Activated CD4-positive, alpha-beta memory T cell treated with anti-CD3 and anti-CD28 coated beads for 36 hours (primary cell): Measurements from ENCODE around the gene TMEM270. TPM values are rescaled to one million over a fixed set of nuclear protein-coding genes. Genes with fewer than 3 reads are reported as not detected.
"Not testable (repeated sequence)": the region's sequence is repeated elsewhere in the genome, so short reads cannot be mapped to it uniquely, and the experiment has no call there.

Source experiments
- CTCF ChIA-PET: fragments of 350-600 bp; sonication (Branson Sonifier 250); formaldehyde crosslinking; loops from one replicate; lab custom pipeline; 2021; ENCODE audit warnings: antibody characterized with exemption, inconsistent platforms; lab: Charles Lee
- POLR2A ChIA-PET: fragments of 350-600 bp; sonication (Branson Sonifier 250); formaldehyde crosslinking; loops from one replicate; lab custom pipeline; 2021; ENCODE audit warnings: antibody characterized with exemption; lab: Charles Lee
- DNase-seq: peaks from one replicate; pipeline ENCODE4 v3.0.0-alpha.2; 2020
- H3K27ac Mint-ChIP-seq: one replicate; pipeline ENCODE4 v1.8.0; 2021; ENCODE audit warnings: mixed read lengths
- H3K27me3 Mint-ChIP-seq: one replicate; pipeline ENCODE4 v1.8.0; 2021; ENCODE audit warnings: mixed read lengths
- H3K36me3 Mint-ChIP-seq: one replicate; pipeline ENCODE4 v1.8.0; 2021; ENCODE audit warnings: mixed read lengths
- H3K4me1 Mint-ChIP-seq: one replicate; pipeline ENCODE4 v1.8.0; 2021; ENCODE audit warnings: low read depth, mixed read lengths
- H3K4me3 Mint-ChIP-seq: one replicate; pipeline ENCODE4 v1.8.0; 2021; ENCODE audit warnings: mild to moderate bottlenecking, mixed read lengths
- H3K9me3 Mint-ChIP-seq: one replicate; pipeline ENCODE4 v1.8.0; 2021; ENCODE audit warnings: mixed read lengths
- intact Hi-C: fragments of 100-400 bp; cut with micrococcal nuclease; formaldehyde crosslinking; loops from one replicate; pipeline ENCODE4 v1.15.1; 2023
- total RNA-seq, 2 experiments: library from RNA; stranded (reverse); gene quantifications; one replicate each; pipeline ENCODE4 v1.2.3, GENCODE V29; 2021

Gene TMEM270
- total RNA-seq, 2 experiments from 2014 or later, result not detected

DNA sequence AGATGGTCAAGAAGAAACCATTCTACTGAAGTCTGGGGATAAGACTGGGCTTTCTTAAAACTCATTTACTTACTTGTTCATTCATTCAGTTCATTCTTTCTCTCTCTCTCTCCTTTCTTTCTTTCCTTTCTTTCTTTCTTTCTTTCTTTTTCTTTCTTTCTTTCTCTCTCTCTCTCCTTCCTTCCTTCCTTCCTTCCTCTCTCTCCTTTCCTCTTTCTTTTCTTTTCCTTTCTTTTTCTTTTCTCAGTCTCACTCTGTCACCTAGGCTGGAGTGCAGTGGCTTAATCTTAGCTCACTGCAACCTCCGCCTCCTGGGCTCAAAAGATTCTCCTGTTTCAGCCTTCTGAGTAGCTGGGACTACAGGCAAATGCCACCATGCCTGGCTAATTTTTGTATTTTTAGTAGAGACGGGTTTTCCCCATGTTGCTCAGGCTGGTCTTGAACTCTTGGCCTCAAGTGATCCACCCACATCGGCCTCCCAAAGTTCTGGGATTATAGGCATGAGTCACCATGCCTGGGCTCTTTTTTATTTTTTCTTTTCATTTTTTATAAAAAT is 24.0 kb downstream of the TMEM270 start:
- H3K36me3 Mint-ChIP-seq, H3K4me3 Mint-ChIP-seq, intact Hi-C loops, H3K27ac Mint-ChIP-seq, H3K9me3 Mint-ChIP-seq, CTCF ChIA-PET, H3K4me1 Mint-ChIP-seq, DNase-seq, POLR2A ChIA-PET: not testable (repeated sequence)
- peaks cover 16% of the 10 kb centered on the region for H3K27me3 Mint-ChIP-seq

DNA sequence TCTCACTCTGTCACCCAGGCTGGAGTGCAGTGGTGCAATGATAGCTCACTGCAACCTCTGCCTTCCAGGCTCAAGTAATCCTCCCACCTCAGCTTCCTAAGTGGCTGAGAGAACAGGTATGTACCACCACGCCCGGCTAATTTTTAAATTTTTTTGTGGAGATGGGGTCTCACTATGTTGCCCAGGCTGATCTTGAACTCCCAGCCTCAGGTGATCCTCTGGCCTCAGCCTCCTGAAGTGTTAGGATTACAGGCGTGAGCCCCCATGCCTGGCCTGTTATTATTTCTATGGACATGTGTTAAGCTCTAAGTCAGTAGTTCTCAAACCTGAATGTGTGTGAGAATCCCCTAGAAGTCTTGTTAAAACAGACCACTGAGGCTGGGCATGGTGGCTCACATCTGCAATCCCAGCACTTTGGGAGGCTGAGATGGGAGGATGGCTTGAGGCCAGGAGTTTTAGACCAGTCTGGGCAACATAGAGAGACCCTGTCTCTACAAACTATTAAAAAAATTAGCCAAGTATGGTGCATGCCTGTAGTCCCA is 24.5 kb downstream of the TMEM270 start:
- ChIA-PET POLR2A (no interaction called here), CTCF (no interaction called here)
- H3K36me3 Mint-ChIP-seq, result no peaks in the 10 kb centered on the region
- no peaks in the 10 kb centered on the region for H3K9me3 Mint-ChIP-seq
- no peak for DNase-seq
- peaks cover 14% of the 10 kb centered on the region for H3K27me3 Mint-ChIP-seq
- intact Hi-C loops, result no loop called here
- H3K27ac Mint-ChIP-seq, result no peak overlapping the region
- no peak overlapping the region for H3K4me3 Mint-ChIP-seq
- peaks cover 6% of the 10 kb centered on the region for H3K4me1 Mint-ChIP-seq

DNA sequence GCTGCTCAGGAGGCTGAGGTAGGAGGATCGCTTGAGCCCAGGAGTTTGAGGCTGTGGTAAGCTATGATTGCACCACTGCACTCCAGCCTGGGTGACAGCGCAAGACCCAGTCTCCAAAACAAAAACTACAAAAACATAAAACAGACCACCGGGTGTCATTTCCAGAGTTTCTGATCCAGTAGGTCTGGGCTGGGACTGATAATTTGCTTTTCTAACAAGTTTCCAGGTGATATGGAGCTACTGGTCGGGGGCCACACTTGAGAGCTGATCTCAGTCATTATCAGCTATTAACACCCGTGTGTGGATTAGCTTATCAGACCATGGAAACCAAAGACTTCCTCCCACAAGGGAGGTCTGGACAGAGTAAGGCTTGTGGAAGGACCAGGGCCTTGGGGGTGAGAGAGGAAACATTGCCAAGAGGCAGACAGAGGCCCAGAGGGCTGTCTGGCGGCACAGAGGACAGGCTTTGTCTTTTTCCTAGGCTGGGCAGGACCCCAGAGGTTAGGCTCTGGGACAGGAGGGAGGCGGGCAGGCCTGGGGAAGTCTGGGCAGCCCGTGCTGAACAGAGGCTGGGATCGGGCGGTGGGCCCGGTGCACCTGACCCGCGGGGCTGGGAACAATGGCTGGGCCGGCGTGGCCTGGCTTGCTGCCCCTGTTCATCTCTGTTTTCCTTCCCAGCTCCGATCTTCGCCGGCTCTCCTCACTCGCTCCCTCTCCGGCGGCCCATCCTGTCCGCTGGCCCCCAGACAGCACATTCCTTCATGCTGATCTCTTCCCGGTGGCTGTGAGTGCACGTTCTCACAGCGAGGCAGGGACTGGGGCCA is 25.2 kb downstream of the TMEM270 start:
- H3K36me3 Mint-ChIP-seq, result no peaks in the 10 kb centered on the region
- H3K9me3 Mint-ChIP-seq, result no peaks in the 10 kb centered on the region
- peaks cover 14% of the 10 kb centered on the region for H3K27me3 Mint-ChIP-seq
- ChIA-PET CTCF (no interaction called here), POLR2A (no interaction called here)
- H3K27ac Mint-ChIP-seq, result no peak overlapping the region
- intact Hi-C loops, result no loop called here
- H3K4me1 Mint-ChIP-seq, result peaks cover 7% of the 10 kb centered on the region
- no peak overlapping the region for H3K4me3 Mint-ChIP-seq
- no peak for DNase-seq

DNA sequence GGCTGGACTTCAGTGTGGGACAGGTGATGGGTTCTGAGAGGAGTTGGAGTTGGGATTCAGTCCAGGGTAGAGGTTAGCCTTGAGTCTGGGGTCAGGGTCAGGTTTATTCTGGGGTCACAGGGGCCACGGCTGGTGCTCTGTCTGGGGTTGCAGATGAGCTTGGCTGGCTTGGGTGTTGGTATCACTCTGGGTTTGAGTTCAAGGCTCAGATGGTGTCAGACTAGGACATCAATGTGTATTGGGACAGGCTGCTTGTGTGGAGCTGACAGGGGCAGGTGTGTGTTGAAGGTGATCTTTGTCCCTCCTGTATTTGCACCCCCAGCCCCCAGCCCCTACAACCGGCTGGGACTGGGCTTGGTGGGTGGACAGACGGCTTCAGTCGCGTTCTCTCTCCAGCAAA is 26.8 kb downstream of the TMEM270 start:
- CTCF ChIA-PET, result no interaction called here
- POLR2A ChIA-PET, result no interaction called here
- peaks cover 14% of the 10 kb centered on the region for H3K27me3 Mint-ChIP-seq
- no peaks in the 10 kb centered on the region for H3K36me3 Mint-ChIP-seq
- no peak overlapping the region for H3K4me3 Mint-ChIP-seq
- no peak overlapping the region for H3K27ac Mint-ChIP-seq
- H3K9me3 Mint-ChIP-seq, result no peaks in the 10 kb centered on the region
- intact Hi-C loops, result no loop called here
- DNase-seq, result no peak
- H3K4me1 Mint-ChIP-seq, result peaks cover 7% of the 10 kb centered on the region

DNA sequence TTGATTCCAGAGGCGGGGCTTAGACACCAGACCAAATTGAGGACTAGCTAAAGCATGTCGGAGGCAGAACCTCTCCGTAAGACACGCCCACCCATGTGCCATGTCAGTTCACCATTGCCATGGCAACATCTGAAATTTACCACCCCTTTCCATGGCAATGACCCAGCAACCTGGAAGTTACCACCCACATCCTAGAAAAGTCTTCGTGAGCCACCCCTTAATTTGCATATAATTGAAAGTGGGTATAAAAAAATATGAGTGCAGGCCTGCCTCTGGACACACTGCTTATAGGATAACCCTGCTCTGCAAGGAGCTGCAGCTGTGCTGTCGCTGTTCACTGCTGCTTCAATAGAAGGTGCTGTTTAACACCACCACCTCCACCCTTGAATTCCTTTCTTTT is 28.0 kb downstream of the TMEM270 start:
- CTCF ChIA-PET, result no interaction called here
- no peaks in the 10 kb centered on the region for H3K9me3 Mint-ChIP-seq
- H3K4me3 Mint-ChIP-seq, result no peak overlapping the region
- H3K27ac Mint-ChIP-seq, result no peak overlapping the region
- no peaks in the 10 kb centered on the region for H3K36me3 Mint-ChIP-seq
- no peak for DNase-seq
- H3K27me3 Mint-ChIP-seq, result peaks cover 14% of the 10 kb centered on the region
- POLR2A ChIA-PET, result no interaction called here
- peaks cover 7% of the 10 kb centered on the region for H3K4me1 Mint-ChIP-seq
- intact Hi-C loops, result no loop called here

DNA sequence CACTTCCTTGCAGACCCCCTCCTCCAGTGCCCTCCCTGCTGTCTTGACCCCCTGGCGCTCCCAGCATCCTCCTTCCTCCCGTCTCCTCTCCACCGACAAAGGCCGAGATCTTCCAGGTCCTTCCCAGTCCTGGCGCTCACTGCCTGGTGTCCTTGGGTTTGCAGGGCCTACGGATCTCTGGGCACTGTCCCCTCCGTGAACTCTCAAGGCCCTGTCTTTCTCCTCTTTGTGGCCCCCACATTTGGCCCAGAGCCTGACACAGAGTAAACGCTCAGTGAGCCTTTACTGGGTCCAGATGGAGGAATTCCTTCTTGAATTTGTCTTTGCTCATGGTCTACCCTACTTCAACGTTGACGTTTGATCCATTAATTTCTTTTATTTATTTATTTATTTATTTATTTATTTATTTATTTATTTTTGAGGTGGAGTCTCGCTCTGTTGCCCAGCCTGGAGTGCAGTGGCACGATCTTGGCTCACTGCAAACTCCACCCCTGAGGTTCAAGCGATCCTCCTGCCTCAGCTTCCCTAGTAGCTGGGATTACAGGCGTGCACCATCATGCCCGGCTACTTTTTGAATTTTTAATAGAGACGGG is 29.7 kb downstream of the TMEM270 start:
- no peak overlapping the region for H3K4me3 Mint-ChIP-seq
- no peak for DNase-seq
- H3K9me3 Mint-ChIP-seq, result no peaks in the 10 kb centered on the region
- ChIA-PET CTCF (no interaction called here), POLR2A (no interaction called here)
- H3K4me1 Mint-ChIP-seq, result peaks cover 7% of the 10 kb centered on the region
- intact Hi-C loops, result no loop called here
- no peaks in the 10 kb centered on the region for H3K36me3 Mint-ChIP-seq
- H3K27ac Mint-ChIP-seq, result no peak overlapping the region
- H3K27me3 Mint-ChIP-seq, result peaks cover 14% of the 10 kb centered on the region

DNA sequence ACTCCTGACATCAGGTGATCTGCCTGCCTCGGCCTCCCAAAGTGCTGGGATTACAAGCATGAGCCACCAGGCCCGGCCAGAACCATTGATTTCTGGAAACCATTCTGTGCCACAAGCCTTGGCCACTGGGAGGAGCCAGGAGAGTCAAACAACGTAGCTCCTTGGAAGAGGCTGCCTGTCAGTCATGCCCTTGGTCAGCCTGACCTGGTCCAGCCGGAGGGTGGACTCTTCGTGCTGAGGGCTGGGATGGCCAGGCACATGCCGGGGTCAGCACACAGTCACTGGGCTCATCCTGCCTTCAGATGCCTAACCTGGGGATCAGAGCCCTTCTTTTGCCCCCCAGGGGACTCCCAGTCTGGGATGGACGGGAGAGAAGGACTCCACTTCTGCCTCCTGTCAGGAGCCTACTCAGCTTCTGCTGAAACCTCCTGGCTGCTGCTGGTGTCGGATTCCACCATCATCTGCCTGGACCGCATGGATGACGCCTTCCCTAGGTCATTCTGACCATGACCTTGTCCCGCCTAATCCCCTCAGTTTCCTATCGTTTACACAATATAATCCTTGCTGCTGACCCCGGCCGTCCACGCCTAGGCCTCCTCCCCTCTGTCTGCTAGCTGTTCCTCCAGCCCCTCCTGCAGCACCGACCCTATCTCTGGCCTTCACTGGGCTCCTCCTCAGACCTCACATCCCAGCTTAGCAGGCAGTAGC is 30.4 kb downstream of the TMEM270 start:
- Mint-ChIP-seq H3K4me3 (no peak overlapping the region), H3K9me3 (no peaks in the 10 kb centered on the region), H3K27me3 (peaks cover 11% of the 10 kb centered on the region), H3K36me3 (no peaks in the 10 kb centered on the region), H3K4me1 (peaks cover 7% of the 10 kb centered on the region), H3K27ac (no peak overlapping the region)
- POLR2A ChIA-PET, result no interaction called here
- intact Hi-C loops, result no loop called here
- no peak for DNase-seq
- CTCF ChIA-PET, result no interaction called here

DNA sequence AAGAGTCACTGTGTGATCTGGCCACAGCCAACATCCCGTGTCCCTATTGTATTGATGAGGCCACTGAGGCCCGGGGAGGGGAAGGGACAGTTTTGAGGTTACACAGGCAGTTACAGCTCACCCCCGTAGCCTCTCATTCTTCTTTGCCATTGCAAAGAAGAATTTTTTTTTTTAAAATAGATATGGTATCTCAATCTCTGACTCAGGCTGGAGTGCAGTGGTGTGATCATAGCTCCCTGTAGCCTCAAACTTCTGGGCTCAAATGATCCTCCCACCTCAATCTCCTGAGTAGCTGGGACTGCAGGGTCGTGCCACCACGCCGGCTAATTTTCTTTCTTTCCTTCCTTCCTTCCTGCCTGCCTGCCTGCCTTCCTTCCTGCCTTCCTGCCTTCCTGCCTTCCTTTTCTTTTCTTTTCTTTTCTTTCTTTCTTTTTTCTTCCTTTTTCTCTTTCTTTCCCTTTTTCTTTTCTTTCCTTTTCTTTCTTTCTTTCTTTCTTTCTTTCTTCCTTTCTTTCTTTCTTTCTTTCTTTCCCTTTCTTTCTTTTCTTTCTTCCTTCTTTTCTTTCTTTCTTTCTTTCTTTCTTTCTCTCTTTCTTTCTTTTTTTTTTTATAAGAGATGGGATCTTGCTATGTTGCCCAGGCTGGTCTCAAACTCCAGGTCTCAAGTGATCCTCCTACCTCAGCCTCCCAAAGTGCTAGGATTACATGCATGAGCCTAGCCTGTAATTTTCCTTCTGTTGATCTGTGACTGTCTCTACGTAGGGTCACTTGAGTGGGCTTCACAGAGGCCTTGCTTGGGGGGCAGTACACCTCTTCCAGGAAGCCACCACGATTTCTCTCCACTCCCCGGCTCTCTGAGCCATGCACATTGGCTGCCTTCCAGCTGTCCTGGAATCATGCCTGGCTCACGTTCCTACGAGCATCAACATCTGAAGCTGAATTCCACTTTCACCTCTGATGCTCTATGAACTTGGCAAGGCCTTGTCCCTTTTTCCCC is 31.3 kb downstream of the TMEM270 start:
- H3K27ac Mint-ChIP-seq, result no peak overlapping the region
- ChIA-PET POLR2A (no interaction called here), CTCF (no interaction called here)
- no peaks in the 10 kb centered on the region for H3K36me3 Mint-ChIP-seq
- no peak overlapping the region for H3K4me3 Mint-ChIP-seq
- intact Hi-C loops, result no loop called here
- H3K4me1 Mint-ChIP-seq, result peaks cover 7% of the 10 kb centered on the region
- DNase-seq, result no peak
- peaks cover 6% of the 10 kb centered on the region for H3K27me3 Mint-ChIP-seq
- H3K9me3 Mint-ChIP-seq, result no peaks in the 10 kb centered on the region

DNA sequence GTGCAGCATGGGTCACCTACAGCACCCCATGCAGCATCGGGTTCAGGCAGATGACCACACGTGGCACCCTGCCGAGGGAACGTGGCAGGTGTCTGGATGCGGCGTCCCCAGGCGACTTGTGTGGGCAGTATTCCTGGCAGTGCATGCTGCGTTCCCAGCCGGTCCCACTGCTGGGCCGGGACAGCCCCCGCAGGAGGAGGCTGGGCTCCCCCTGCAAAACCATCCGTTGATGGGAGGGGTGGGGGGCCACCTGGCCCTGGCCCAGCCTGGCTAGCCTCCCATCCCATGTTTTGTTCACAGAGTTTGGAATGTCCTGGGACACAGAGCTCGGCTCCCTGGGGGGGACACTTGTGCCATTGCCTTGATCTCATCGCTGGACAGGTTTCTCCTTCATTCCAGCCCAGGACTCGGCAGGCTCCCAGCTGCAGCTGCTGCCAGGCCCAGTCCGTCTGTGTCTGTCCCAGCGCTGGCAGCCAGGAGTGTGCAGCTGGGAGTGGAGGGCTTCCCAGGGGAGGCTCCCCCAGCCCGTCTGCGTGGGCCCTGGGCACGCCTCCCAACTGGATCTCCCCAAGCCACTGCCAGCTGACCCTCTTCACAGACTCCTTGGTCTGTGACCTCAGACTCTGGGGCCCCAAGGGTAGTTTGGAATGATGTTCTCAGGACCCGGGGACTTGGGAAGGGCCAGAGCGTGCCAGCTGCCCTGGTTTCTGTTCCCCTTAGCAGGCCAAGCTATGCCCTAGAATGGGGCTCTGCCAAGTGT is 32.6 kb downstream of the TMEM270 start:
- H3K27me3 Mint-ChIP-seq, result no peaks in the 10 kb centered on the region
- intact Hi-C loops, result no loop called here
- H3K4me1 Mint-ChIP-seq, result peaks cover 7% of the 10 kb centered on the region
- CTCF ChIA-PET, result no interaction called here
- no peaks in the 10 kb centered on the region for H3K36me3 Mint-ChIP-seq
- POLR2A ChIA-PET, result no interaction called here
- H3K4me3 Mint-ChIP-seq, result no peak overlapping the region
- DNase-seq, result no peak
- H3K9me3 Mint-ChIP-seq, result no peaks in the 10 kb centered on the region
- H3K27ac Mint-ChIP-seq, result no peak overlapping the region

DNA sequence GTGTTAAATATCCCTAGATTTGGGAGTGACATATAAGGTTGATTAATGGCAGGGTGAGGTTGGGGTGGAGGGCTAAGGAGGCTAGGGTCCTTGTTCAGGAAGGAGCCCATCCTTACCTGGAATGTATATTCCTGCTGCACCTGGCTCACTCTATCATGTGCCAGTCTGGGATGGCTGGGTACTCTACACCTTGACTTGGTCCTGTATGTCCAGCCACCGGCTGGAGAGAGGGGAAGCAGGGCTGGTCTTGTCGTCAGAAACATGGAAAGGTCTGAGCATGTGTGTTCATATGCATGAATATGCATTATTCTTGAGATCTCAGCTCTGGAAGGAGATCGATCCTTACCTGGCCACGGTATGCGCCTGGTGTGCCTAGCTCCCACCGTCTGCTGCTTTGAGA is 33.2 kb downstream of the TMEM270 start:
- Mint-ChIP-seq H3K4me3 (no peak overlapping the region), H3K9me3 (no peaks in the 10 kb centered on the region), H3K4me1 (peaks cover 7% of the 10 kb centered on the region), H3K36me3 (no peaks in the 10 kb centered on the region), H3K27ac (no peak overlapping the region), H3K27me3 (no peaks in the 10 kb centered on the region)
- ChIA-PET CTCF (no interaction called here), POLR2A (no interaction called here)
- DNase-seq, result no peak
- intact Hi-C loops, result no loop called here
